CD14-positive monocyte (primary cell): ENCODE measurements around the gene ADCY1. TPM values are rescaled to one million over a fixed set of nuclear protein-coding genes. Genes with fewer than 3 reads are reported as not detected.

Experiments
- DNase-seq, 3 donors: peaks; one replicate each; pipeline ENCODE4 v3.0.0-alpha.2; 2011 to 2022
- H2AFZ ChIP-seq: 2 replicates; pipeline ENCODE4 v1.6.0; 2012; ENCODE audit warnings: mild to moderate bottlenecking, low read depth, low read length, inconsistent platforms; ENCODE audit not compliant: insufficient read depth, poor library complexity, severe bottlenecking
- H3K27ac ChIP-seq, 2 donors: 1 replicate in 1 of 2; 2 replicates in 1 of 2; pipeline ENCODE4 v1.5.1; 2012 to 2013; ENCODE audit warnings: low read length in 2 of 2, control low read depth in 1 of 2, inconsistent platforms in 1 of 2, low read depth in 1 of 2, mild to moderate bottlenecking in 1 of 2
- H3K27me3 ChIP-seq, 2 donors: one replicate each; pipeline versions ENCODE4 v1.6.0 to v1.6.1; 2011 to 2013; ENCODE audit warnings: low read length in 2 of 2; ENCODE audit not compliant: control insufficient read depth in 2 of 2, insufficient read depth in 2 of 2
- H3K36me3 ChIP-seq, 2 donors: replicated peaks in 1 of 2; 1 replicate in 1 of 2; 2 replicates in 1 of 2; pipeline versions ENCODE4 v1.5.1 to v1.6.1; 2012 to 2013; ENCODE audit warnings: low read length in 2 of 2, control low read depth in 1 of 2, inconsistent platforms in 1 of 2, mild to moderate bottlenecking in 1 of 2; ENCODE audit not compliant: insufficient read depth in 2 of 2, control insufficient read depth in 1 of 2
- H3K4me1 ChIP-seq, 2 donors: 1 replicate in 1 of 2; 2 replicates in 1 of 2; pipeline versions ENCODE4 v1.5.1 to v1.6.1; 2012 to 2013; ENCODE audit warnings: low read length in 2 of 2, control low read depth in 1 of 2, inconsistent platforms in 1 of 2, mild to moderate bottlenecking in 1 of 2, moderate library complexity in 1 of 2; ENCODE audit not compliant: insufficient read depth in 2 of 2, control insufficient read depth in 1 of 2
- H3K4me2 ChIP-seq: replicated peaks from 2 replicates; pipeline ENCODE3; 2012; ENCODE audit warnings: low read length, moderate library complexity, mild to moderate bottlenecking; ENCODE audit not compliant: poor library complexity, severe bottlenecking; ENCODE audit errors: extremely low read depth
- H3K4me3 ChIP-seq, 3 experiments: fragments of 200-600 bp in 1 of 3; sonication (generic) in 1 of 3; replicated peaks in 1 of 3; 1 replicate in 2 of 3; 2 replicates in 1 of 3; pipeline ENCODE4 v1.5.1; 2011 to 2013; ENCODE audit warnings: low read length in 3 of 3, mild to moderate bottlenecking in 3 of 3, control low read depth in 2 of 3, low read depth in 2 of 3, inconsistent platforms in 1 of 3, moderate library complexity in 1 of 3
- H3K79me2 ChIP-seq: 2 replicates; pipeline ENCODE4 v1.6.0; 2012; ENCODE audit warnings: mild to moderate bottlenecking, control low read depth, inconsistent platforms, low read length, moderate library complexity; ENCODE audit not compliant: insufficient read depth
- H3K9ac ChIP-seq: 2 replicates; pipeline ENCODE4 v1.6.0; 2017; ENCODE audit warnings: low read length, mild to moderate bottlenecking; ENCODE audit not compliant: insufficient read depth, poor library complexity, severe bottlenecking
- H3K9me3 ChIP-seq, 2 donors: replicated peaks in 1 of 2; 1 replicate in 1 of 2; 2 replicates in 1 of 2; pipeline versions ENCODE4 v1.5.1 to v1.6.1; 2012 to 2013; ENCODE audit warnings: low read length in 2 of 2, control low read depth in 1 of 2; ENCODE audit not compliant: control insufficient read depth in 1 of 2, insufficient read depth in 1 of 2
- H4K20me1 ChIP-seq: 2 replicates; pipeline ENCODE4 v1.6.0; 2012; ENCODE audit warnings: mild to moderate bottlenecking, low read length, control low read depth, moderate library complexity; ENCODE audit not compliant: insufficient read depth
- H3K27ac Mint-ChIP-seq, 7 donors: one replicate each; pipeline ENCODE4 v1.8.0; 2020; ENCODE audit warnings: mild to moderate bottlenecking in 7 of 7, mixed read lengths in 7 of 7, moderate library complexity in 6 of 7, inconsistent platforms in 2 of 7
- H3K27me3 Mint-ChIP-seq, 3 donors: one replicate each; pipeline ENCODE4 v1.8.0; 2021 to 2022; ENCODE audit warnings: low read depth in 3 of 3, mild to moderate bottlenecking in 3 of 3, mixed read lengths in 3 of 3, moderate library complexity in 3 of 3, inconsistent platforms in 1 of 3
- H3K36me3 Mint-ChIP-seq, 2 donors: one replicate each; pipeline ENCODE4 v1.8.0; 2020; ENCODE audit warnings: mixed read lengths in 2 of 2, inconsistent platforms in 1 of 2, mild to moderate bottlenecking in 1 of 2
- H3K4me1 Mint-ChIP-seq: one replicate; pipeline ENCODE4 v1.8.0; 2020; ENCODE audit warnings: mild to moderate bottlenecking, mixed read lengths
- H3K4me3 Mint-ChIP-seq, 2 donors: one replicate each; pipeline ENCODE4 v1.8.0; 2020; ENCODE audit warnings: mild to moderate bottlenecking in 2 of 2, mixed read lengths in 2 of 2, moderate library complexity in 1 of 2
- H3K9me3 Mint-ChIP-seq, 7 donors: one replicate each; pipeline ENCODE4 v1.8.0; 2020 to 2022; ENCODE audit warnings: mixed read lengths in 7 of 7, mild to moderate bottlenecking in 6 of 7, moderate library complexity in 6 of 7, inconsistent platforms in 2 of 7
- CTCF ChIP-seq: fragments of 200-600 bp; IDR thresholded peaks from one replicate; pipeline ENCODE4 v1.8.0; 2022; ENCODE audit warnings: antibody characterized with exemption, mild to moderate bottlenecking
- WGBS: methylation state at CpG from one replicate; pipeline ENCODE4 v1.1.5; 2013; ENCODE audit warnings: missing lambda C conversion rate; ENCODE audit not compliant: insufficient coverage; 5-methylcytosine and 5-hydroxymethylcytosine counted together
- intact Hi-C, 2 donors: fragments of 100-400 bp; cut with micrococcal nuclease; formaldehyde crosslinking; loops; one replicate each; pipeline versions ENCODE4 v1.15.0 to v1.15.1; 2023
- polyA plus RNA-seq, 3 donors: library from polyadenylated mRNA; depleted of rRNA in 1 of 3; unstranded in 2 of 3; stranded (reverse) in 1 of 3; fragments of 300-500 nt in 2 of 3; fragments of >200 nt in 1 of 3; fragmentation: Illumina TruSeq in 2 of 3; gene quantifications; 1 replicate in 2 of 3; 2 replicates in 1 of 3; pipeline ENCODE4 v1.2.3, GENCODE V29; 2012 to 2021

ADCY1 gene
- polyA plus RNA-seq, 3 donors = 0.01 TPM; not detected in 2

GRCh38 chr7:45568536-45569289 is 5.5 kb upstream of the ADCY1 start:
- Histone ChIP-seq H3K79me2 (no peaks in the 10 kb centered on the region), H3K9ac (no peak overlapping the region), H3K4me3 (no peak overlapping the region), H3K9me3 (no peaks in the 10 kb centered on the region), H3K27me3 (peaks cover 12 to 20% of the 10 kb centered on the region in 2 donors), H4K20me1 (no peaks in the 10 kb centered on the region), H3K4me1 (no peaks in the 10 kb centered on the region), H3K4me2 (no peak overlapping the region), H2AFZ (no peak overlapping the region), H3K27ac (no peak overlapping the region), H3K36me3 (no peaks in the 10 kb centered on the region)
- DNase-seq = no peak
- peaks cover 0 to 6% (median 2%) of the 10 kb centered on the region in 7 donors for H3K9me3 Mint-ChIP-seq
- 78% methylated on average over 7 of the region's 10 CpGs for WGBS
- peaks cover 23 to 37% (median 24%) of the 10 kb centered on the region in 3 donors for H3K27me3 Mint-ChIP-seq
- TF ChIP-seq CTCF = no peak
- no peak overlapping the region for H3K27ac Mint-ChIP-seq
- H3K4me3 Mint-ChIP-seq = no peak overlapping the region
- intact Hi-C loops = no loop called here
- no peaks in the 10 kb centered on the region for H3K36me3 Mint-ChIP-seq
- H3K4me1 Mint-ChIP-seq = no peaks in the 10 kb centered on the region

GRCh38 chr7:45569290-45569685 is 4.9 kb upstream of the ADCY1 start:
- no peak overlapping the region for H3K4me3 Mint-ChIP-seq
- Histone ChIP-seq H3K79me2 (no peaks in the 10 kb centered on the region), H3K27ac (no peak overlapping the region), H3K27me3 (peaks cover 15 to 24% of the 10 kb centered on the region in 2 donors), H3K36me3 (no peaks in the 10 kb centered on the region), H2AFZ (no peak overlapping the region), H3K4me2 (no peak overlapping the region), H3K4me1 (no peaks in the 10 kb centered on the region), H3K9ac (no peak overlapping the region), H4K20me1 (no peaks in the 10 kb centered on the region), H3K9me3 (no peaks in the 10 kb centered on the region), H3K4me3 (no peak overlapping the region)
- H3K36me3 Mint-ChIP-seq = no peaks in the 10 kb centered on the region
- intact Hi-C loops = no loop called here
- WGBS = 83% methylated on average over 1 of the region's 1 CpG
- peaks cover 27 to 41% (median 27%) of the 10 kb centered on the region in 3 donors for H3K27me3 Mint-ChIP-seq
- H3K27ac Mint-ChIP-seq = no peak overlapping the region
- no peaks in the 10 kb centered on the region for H3K4me1 Mint-ChIP-seq
- DNase-seq = no peak
- H3K9me3 Mint-ChIP-seq = peaks cover 0 to 8% (median 3%) of the 10 kb centered on the region in 7 donors
- no peak for TF ChIP-seq CTCF
